ENCODE measurements around the gene ACP1.
A peak's percentile ranks its signal among the peaks of the same experiment; 100 is the strongest.

Gene ACP1
- total RNA-seq, result 30.4 to 92.4 (median 71.5) reads per million in 17 experiments

DNA sequence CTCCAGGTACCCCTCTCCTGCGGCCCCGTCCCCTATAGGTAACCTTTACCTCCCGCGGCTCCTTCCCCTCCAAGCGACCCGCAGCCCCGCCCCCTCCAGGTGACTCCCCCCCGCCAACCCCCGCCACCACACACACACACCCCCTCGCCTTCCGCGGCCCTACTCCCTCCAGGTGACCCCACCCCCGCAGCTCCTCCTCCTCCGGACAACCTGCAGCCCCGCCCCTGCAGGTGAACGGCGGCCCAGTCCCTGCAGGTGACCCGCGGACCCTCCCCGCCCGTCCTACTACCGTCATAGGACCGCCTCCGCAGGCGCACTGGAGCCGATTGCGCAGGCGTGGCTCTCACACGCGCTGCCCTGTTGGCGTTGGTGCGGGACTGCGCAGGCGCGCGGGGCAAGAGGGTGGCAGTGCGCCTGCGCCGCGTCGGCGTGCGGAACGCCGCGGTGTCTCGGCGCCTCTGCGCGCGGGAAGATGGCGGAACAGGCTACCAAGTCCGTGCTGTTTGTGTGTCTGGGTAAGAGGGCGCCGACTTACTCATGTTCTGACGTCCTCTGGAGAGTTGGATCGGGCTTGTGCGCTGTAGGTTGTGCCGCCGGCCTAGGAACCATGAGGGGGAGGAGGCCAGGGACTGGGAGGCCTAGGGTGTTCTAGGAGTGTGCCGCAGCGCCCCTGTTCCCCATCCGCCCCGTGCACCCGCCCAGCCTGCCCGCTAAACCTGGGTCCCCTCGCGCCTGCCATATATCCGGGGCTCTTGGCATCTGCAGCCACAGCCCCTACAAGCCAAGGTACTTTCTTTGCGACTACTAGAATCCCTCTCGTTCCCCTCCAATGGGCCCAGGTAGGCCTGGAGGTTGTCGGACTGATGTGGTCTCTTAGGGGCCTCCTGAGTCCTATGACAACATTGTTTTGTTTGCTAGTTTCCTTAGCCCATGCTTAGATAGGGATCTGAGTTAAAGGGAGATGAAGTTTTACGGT lies at the start of gene ACP1:
TSS of gene ACP1 (plus strand) at position 455 of the 976 bp plus-strand sequence. CDS start at position 473, 18 bp downstream.
- peak; percentile 98 to 99 (median 98) for DNase-seq

DNA sequence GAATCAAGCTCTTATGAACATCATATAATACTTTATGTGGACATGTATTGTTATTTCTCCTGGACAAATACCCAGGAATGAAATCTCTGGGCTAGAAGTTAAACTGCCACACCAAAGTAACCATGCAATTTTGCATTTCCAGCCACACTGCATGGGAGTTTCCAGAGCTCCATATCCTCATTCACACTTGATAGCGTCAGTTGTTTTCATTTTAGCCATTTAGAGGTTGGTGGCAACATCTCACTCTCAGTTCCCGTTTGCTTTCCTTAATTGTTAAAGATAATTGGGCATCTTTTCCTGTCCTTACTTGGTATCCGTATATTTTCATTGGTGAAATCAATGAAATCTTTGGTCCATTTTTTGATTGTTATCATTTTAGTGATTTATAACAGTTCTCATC lies 48.7 kb upstream of the ACP1 start:
- DNase-seq, result no peak

DNA sequence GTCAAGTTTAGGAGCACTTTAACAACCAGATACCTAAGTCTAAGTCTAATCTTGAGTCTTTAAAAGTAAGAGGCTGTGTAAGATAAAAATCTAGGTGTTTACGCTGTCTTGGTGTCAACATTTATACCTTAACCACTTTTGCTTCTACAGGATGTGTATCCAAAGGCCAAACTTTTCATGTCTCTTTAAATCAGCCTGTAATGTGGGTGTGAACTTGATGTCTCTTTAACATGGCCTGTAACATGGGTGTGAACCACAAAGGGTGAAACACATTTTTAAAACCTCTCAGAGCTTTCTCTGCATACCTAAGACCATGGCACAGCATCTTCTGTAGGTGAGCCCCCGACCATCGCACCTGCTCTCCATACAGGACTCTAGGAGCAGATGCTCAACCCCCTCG lies 41.3 kb upstream of the ACP1 start:
- no peak for DNase-seq

DNA sequence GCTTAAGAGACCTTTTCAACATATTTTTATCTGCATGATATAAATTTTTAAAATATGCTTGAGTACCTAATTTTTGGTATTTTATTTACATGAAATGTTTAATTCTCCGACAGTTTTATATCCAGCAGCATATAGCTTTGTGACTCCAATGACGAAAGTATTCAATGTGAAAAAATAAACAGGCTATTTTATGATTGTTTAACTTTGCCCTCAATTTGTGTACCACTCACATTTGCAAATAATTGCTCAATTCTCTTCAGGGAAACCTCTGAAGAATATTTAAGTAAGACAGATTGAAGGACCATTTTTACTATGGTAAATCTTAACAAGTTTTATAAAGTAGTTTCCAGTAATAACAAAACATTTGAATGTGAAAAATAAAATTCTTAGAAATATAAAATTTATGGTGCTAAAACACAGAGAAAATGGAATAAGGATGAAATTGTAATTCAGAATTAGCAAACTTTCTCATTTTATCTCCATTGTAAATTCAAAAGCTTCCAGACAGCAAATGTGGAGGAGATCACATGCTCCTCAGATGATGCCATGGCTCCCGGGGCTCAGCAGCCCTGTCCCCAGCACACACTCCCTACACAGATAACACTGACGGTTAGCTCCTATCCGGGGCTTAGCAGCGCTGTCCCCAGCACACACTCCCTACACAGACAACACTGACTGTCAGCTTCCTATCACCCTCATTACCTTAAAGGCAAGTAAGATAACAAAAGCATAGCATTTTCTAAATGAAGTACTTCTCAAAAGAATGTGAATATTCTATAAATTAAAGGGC lies 40.6 kb upstream of the ACP1 start:
- DNase-seq, result no peak

DNA sequence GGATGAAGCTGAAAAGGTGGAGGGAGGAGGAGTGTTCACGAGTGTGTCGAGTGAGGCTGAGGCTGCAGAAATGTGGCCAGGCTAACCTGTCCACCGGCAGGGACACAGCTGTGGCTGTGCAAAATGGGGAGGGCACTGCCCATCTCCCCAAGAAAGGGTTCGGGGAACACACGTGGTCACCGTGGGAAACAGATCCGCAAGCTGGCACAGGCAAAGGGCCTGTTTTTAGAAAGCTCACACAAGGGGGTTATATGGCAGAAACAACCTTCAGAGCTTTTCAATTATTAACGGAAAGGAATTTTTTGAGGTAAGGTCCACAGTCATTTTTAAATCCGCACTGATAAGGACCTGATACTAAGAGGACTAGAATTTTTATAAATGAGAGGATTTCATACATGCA lies 36.6 kb upstream of the ACP1 start:
- no peak for DNase-seq

DNA sequence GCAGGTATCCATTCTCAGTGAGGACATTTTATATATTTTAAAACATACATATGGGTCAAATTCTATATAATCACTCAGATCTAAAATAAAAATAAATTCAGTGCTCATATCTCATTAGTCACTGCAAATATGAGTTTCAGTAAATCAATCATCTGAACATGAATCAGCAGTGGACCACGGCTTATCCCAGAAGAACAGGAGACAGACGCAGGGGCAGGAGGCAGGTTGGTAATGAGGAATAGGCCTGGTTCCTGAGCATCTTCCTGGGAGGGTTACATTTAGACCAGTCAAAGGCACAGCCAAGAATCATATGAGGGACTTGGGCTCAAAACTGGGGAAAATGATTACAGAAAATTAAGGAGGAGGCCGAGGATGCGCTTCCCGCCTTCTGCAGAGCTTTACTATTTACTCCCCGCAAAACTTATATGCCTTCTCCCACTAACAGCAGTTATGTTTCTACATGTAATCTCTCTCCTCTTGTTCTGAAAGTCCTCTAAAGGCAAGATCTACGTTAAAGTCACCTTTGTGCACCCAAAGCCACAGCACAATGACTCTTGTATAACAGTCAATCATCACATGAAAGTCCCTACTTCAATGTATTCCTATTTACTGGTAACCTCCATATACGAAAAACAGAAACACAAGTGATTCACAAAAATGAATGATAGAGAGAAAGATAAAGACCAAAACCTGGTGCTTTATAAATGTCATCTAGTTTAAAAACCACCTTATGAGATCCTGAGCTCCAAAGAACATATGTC lies 36.0 kb upstream of the ACP1 start:
- DNase-seq, result no peak

DNA sequence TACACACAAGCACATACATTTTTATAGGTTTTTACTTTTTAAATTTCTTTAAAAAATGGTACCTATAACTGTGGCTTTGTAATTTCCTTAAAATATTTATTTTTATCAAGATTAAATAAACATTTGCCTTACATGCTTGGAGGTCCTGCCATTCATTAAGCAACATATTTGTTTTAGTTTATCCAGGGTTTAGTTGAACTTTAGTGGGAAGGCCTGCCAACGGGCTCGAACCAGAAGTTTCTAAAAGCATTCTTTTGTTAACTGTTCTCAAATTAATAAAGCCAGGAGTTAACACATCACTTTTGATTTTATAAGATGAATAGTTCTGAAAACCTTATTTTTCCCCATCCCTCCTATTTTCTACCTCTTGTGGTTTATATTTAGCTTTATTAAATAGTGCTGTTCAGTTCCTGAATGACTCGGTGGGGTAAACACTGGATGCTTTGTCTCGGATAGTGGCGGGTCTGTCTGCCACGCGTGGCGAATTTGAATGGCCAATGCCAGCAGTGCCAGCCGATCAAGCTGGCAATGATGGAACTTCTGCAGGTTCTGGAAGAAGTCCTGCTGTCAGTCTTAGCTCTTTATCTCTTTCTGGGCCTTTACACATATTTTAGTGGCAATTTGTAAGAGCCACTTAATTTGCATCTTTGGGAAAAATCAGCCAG lies 33.1 kb upstream of the ACP1 start:
- DNase-seq, result no peak

DNA sequence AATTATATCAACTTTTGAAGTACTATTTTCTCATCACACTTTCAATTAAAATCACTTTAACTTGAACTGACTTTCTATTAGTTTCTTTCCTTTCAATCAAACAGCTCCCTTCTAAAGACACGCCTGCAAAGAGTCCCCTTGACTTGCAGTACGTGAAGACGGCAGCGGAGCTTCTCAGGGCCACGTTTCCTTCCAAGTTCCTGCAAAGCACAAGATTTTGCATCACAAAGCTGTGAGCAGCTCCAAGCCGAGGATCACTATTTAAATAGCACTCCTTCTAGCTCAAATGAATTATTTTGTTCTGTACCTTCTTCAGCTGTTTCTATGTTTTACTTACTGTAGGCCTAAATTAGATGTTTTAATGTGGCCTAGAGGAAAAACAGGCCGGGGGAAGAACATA lies 31.7 kb upstream of the ACP1 start:
- DNase-seq, result no peak

DNA sequence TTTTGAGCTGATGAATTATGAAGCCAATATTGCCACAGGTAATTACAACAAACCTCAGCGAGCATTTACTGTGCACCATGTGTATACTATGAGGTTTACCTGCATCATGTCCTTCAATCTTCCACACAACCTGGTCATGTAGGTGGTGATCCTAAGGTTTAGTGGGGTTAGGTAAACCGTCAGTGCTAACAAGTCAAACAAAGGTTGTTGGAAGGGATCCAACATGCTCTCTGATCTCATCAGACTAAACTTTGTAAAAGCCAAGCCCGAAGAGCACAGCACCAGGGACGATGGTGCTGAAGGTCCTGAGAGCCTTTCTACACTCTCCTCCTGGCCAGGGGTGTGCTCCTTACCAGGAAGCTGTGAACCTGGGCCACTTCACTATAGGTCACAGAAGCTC lies 30.3 kb upstream of the ACP1 start:
- DNase-seq, result no peak

DNA sequence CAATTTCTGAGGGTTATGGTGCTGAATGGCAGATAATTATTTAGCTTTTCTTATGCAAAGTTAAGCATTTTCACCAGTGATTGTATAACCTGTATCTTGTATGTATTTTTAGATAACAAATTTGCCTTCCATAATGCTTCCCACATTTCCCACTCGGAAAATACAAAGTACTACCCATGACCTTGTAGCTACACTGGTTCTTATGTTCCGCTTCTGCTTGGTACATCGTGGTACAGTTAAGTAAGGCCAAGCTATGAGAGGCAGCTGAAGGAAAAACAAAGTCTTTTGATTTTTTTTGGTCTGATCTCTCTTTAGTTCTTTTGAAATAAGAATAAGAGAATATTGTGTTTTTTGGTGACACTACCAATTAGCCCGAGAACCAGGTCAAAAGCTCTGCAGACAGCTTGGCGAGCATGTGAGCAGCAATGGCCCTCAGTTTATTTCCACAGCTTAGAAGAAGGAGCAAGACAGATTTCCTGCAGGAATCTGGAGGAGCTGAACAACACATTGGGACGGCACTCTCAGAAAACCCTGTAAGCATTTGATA lies 27.7 kb upstream of the ACP1 start:
- DNase-seq, result no peak

DNA sequence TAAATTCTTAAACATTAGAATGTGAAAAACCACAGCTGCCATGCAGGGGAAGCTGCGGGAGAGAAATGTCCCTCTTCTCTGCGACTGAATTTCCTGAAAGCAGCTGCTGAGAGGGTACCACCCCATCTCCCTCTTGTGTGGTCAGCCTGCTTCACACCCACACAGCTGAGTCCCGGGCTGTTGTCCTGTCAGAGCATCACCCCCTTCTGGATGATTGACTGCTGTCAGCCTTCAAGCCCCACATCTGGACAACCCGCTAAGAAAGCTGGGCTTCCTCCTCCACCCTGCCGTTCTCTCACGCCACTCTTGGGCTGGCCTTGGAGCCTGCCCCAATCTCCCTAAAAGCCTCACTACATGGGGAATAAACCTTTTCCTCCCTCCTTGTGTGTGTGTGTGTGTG lies 26.9 kb upstream of the ACP1 start:
- DNase-seq, result no peak

DNA sequence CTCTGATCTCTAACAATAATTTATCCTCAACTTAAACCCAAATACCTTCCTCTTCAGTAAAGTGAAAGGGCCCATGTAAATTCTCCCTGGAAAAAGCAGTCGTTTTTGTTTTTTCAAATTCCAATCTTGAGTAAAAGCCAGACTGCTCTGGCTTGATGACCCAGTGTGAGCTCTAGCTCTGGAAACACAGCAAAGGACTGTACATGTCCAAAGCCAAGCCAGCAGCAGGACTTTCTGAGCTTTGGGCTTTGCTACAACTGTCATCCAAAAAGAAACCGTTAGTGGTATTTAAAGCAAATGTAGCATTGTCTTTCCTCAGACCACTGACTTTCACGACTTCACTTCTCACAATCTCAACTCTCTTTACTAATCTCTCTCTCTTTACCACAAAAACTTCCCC lies 26.3 kb upstream of the ACP1 start:
- DNase-seq, result no peak

DNA sequence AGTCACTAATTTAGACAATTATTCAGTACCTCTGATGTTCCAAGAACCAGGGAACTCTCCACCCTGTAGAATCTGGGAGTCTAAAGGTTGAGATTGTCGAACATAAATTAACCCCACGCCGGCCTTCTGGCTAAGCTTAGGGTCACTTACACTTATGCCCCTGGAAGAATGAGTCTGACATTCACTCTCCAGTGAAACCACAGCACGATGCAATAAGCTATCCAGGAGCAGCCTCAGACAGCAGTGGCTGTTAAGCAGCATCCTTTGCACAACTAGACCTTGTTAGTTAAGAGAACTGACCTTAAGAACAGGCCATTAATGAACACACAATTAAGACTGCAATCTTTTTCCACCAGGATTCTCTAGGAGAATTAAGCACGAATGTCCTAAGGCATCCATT lies 25.9 kb upstream of the ACP1 start:
- no peak for DNase-seq

DNA sequence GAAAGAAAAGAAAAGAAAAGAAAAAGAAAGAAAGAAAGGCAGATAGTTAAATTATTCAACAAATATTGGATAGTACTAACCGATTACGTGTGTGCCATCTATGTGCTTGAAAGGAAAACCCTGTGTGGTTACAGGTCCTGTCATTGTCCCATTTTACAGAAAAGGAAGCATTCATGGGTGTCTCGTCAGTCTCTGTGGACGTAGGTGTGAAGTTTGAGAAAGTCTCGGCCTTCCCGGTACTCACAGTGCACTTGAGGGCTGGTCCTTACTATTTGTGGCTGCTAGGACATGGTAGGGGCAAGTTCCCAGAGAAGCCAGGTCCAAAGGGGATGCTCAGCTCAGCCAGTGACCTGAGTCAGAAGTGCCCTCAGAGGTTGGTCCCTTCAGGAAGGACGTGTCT lies 20.2 kb upstream of the ACP1 start:
- no peak for DNase-seq

DNA sequence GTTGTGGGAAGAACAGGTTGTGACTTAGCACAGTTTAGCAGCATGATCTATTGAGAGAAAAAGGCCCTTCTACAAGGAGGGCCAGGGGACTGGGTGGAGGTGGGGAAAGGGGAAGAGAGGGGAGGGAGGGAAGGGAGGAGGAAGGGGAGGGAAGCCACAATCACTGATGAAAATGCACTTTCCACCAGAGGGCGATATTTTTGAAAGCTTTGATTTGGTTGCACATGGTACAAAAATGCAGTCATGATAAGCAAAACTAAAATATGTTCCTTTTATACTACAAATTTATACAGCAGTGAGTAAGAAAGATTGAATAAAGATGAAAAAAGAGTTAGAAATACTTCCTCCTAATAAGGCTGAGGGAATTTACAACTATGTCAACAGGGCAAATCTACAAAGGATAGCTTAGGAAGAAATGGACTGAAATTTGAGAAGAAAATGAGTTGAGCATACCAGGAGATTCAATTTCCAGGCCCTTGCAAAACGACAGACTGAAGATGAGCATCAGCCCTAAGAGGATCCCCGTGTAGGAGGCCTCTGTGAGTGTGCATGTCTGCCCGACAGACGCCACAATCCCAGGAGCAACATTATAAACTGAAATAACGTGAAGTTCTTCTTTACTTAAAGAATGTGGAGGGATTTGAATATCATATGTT lies 18.1 kb upstream of the ACP1 start:
- peak; percentile 53 to 69 (median 66) for DNase-seq

DNA sequence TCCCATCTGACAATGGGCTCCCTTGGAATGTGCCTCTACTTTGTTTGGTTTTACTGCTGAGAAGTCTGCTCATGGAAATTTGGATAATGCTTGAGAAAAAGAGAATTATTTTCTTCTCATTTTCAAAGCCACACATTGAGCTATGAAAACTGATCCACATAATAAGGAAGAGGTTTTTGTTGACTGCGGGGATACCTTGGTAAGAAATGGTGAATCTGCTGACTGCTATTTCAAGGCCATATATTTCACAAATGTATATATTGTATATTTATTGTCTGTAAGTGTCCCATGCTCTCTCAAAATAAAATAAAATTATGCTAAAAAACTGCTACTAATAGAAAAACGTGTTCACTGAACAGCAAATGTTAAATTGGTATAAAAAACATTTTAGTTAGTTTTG lies 16.0 kb upstream of the ACP1 start:
- DNase-seq, result no peak

DNA sequence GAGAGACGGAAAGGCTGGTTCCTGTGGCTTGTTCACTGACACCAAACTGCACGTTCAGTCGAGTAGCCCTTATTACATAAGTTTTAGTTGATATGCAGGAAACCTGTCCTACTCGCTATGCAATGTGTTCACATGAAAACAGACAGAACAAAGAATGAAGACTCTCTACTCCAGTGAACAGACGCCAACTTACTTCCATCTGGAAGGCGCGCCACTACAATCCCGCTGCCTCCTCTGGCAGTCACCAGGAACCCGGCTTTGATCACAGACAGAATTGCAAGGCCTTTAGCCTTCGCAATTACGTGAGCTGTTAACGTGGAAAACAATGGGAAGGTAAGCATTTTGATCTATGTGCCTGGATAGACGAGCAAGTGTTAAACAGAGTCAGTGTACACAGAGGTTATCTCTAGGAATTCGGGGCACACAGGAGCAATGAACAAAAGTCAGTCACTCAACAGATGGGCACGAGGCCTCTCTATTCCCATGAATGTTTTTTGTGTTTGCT lies 15.2 kb upstream of the ACP1 start:
- no peak for DNase-seq

DNA sequence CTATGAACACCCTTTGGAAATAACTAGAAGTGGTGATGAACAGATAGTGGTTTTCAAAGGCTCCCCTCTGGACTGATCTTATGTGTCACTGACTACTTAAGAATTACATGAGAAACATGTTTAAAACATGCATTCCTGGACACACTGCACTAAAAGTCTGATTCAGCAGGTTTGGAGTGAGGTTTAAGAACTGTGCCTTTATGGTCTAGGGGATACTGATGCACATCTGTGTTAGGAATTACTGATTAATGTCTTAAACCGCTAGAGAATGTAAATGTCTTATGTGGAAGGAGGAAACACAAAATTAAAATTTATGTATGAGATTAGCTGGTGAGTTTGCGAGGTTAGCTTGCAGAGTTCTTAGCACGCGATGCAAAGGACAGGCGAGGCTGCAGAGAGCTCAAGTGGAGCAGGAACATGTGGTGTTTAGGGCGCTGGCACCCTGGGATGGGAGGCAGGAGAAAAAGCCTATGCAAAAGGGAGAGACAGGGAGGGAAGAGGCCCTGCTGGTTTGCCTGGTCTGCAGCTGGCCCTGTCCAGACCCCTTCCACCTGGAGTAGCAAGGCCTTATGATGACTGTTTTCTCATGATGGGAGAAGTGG lies 12.6 kb upstream of the ACP1 start:
- no peak for DNase-seq

DNA sequence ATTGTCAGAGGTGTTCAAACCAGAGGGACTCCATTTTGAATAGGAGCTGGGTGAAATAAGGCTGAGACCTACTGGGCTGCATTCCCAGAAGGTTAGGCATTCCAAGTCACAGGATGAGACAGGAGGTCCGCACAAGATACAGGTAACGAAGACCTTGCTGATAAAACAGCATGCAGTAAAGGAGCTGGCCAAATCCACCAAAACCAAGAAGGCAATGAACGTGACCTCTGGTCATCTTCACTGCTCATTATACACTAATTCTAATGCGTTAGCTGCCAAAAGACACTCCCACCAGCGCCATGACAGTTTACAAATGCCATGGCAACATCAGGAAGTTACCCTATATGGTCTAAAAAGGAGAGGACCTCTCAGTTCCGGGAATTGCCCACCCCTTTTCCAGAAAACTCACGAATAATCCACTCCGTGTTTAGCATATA lies 11.5 kb upstream of the ACP1 start:
- DNase-seq, result no peak

DNA sequence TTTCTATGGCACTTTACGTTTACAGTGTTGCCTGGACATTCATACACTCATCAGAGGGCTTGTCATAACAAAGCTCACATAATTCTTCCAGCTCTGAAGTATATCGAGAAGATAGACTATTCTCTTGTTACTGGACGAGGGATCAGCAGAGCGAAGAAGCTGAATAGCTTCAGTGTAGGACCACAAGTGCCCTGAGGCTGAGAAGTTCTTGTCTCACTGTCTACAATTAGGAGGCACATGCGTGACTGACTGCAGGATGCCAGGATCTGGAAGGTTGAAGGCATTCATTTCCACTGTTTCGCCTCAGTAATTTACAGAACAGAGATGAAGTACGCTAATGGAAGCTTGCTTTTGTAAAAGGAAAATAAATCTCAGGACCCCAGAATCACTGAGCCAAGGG lies 10.5 kb upstream of the ACP1 start:
- no peak for DNase-seq

DNA sequence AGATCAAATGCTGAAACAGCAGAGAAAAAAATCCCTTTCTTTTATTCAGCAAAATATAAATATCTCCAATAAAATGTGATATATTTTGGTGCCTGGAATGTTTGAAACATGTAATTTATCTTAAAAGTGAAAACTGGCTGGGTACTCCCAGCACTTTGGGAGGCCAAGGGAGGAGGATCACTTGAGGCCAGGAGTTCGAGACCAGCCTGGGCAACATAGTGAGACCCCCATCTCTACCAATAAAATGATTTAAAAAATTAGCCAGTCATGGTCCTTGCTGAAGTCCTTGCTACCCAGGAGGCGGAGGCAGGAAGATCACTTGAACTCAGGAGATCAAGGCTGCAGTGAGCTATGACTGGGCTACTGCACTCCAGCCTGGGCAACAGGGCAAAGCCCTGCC lies 9.6 kb upstream of the ACP1 start:
- no peak for DNase-seq
